HG02759 (cell line): ENCODE results near the gene BLOC1S5.
"Not testable (repeated sequence)": the region's sequence is repeated elsewhere in the genome, so short reads cannot be mapped to it uniquely, and the experiment has no call there.

Experiments used
- ATAC-seq: cut with Tn5 transposase; IDR thresholded peaks from one replicate; pipeline ENCODE4 v1.9.1; 2021; ENCODE audit warnings: mild to moderate bottlenecking, moderate library complexity; ENCODE audit not compliant: unreplicated experiment

Gene BLOC1S5

DNA sequence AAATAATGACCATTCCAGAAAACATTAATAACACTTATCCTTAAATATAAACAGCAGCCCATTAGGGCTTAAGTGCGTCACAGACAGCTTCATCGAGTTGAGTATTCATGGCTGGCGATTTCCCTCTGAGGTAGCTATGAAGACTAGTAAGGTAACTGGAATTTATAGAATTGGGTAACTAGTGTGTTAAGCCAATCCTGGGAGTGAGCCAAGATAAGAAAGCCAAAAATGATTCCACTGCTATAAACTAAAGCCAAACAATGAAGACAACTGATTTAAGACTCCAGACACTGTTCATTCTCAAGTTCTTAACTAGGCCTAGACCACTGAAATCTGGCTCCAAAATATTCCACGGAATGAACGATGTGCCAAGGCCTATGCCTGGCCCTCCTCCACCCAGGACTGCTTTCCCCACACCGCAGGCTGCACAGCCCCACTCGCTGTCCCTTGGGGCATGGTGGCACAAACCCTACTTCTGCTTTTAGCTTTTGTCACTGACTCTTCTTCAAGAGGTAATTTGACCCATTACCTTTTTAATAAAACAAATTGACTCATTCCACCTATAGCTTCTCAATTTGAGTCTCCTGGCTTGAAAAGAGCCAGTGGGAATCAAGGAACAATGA, 66.0 kb downstream of the BLOC1S5 start:
- ATAC-seq = no peak

DNA sequence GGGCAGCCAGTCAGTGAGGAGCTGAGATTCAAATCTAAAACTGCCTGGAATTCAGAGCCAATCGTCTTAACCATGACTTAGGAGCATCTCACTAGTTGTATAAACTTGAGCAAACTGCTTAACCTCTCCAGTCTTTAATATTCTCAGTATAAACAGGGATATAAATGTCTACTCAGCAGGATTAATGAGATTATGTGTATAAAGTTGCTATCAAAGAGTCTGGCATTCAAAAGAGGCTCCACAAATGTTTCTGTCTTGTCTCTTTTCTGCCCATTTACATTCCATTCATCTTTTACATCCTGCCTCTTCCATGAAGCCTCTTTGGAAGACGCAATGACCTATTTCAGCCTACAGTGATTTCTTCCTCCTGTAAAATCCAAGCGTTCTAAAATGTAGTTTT, 66.9 kb downstream of the BLOC1S5 start:
- ATAC-seq = no peak

DNA sequence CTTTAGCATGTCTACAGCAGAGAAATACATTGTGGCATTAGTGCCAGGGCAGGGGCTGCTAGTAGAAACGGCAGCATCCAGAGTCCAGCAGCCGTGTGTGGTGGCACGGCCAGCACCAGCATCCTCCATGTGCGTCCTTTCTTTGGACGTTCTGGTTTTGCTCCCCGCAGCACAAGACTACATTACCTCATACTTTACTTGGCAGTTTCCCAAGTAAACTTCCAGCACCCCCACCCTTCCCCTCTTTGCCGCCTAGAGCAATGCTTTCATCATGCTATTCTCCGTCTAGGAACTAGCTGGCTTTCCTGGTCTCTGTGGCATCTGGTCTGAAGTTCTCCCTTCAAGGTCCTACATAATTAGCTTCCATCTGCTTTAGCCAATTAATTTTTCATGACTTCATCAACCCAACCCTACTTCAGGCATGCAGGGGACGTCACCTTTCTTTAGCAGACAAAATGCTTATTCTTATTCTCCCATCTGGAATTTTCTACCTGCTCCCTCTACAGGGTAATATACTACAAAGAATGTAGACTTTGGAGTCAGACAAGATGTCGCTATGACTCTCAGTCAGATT, 67.6 kb downstream of the BLOC1S5 start:
- ATAC-seq = no peak

DNA sequence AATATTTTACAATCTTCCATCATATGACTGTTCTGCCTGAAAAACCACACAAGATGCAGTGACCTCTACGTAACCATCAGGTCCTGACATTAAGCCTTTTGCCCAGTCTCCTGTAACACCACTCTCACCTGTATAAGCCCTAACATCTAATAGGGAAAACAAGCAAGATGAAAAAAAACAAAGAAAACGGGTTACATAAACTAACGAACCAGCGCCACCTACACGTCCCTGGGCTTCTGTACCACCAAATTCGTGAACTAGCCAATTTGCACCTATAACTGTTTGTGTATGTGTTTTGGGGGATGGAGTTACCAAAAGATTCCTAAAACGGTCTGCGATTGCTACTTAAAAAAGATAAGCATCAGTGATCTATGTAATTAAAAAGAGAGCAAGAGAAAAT, 70.2 kb downstream of the BLOC1S5 start:
- ATAC-seq = no peak

DNA sequence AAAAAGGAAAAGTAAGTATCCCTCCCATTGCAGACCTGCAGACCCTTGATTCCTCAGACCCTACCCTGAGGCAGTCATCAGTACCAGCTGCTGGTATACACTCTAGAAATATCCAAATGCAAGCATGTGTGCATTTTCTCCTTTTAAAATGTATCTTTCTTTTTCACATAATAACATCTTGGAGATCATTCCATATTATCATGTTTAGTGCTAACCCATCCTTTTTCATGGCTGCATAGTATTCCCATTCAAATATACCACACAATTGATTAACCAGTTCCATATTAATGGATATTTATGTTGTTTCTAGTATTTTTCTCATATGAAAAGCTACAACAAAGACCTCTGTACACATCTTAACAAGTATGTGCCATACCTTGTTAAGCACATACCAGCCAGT, 70.8 kb downstream of the BLOC1S5 start:
- ATAC-seq = no peak

DNA sequence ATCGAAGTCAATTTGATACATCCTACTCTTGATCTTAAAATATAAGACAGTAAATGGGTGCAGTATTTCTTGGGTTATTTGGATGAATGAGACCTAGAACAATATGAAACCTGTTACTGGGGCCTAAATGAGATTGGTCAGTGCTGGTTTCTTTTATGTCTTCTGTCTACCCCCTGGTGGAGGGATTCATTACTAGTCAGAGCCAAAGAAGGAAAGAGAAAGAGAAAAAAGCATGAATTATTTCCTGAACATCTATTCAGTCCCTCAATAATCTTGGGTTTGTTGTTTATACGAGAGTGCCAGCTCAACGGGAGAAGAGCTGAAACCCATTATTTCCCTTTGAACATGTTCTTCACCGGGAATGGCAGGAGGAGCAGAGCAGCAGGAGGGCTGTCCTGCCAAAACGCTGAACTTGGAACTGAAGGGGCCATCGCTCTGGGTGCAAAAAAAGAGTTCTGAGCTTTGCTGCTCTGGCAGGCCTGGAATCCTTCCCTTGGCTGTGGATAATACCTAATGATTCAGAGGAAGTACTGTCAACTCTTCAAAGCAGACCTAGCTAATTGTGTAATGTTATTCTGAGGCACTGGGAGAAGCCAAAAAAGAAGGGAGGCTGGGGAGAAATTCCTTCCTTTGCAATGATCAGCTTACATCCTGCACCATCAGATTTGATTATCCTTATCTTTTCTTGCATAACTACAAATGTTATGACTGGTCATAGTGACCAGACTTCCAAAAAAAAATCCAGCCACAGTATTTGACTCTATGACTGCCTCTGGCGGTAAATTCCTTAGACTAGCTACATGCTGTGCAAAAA, 72.0 kb downstream of the BLOC1S5 start:
- peak; percentile 86 for ATAC-seq

DNA sequence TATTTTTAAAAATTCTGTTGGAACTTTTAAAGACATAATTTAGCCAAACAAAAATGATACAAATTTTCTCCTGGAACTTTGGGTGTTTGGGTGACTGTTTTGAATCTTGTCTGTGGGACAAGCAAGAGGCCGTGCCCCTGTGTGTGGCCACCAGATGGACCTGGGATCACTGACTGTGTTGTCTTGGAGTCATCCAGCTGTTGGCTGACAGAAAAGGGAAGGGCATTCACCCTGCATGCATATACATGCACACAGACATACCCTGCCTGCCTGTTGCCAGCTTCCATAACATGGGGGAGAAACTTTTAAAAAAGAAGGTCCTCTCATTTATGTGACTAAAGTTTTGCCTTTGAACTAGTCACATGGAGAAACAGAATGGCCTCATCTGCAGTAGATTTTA, 72.7 kb downstream of the BLOC1S5 start:
- ATAC-seq = peak; percentile 29

DNA sequence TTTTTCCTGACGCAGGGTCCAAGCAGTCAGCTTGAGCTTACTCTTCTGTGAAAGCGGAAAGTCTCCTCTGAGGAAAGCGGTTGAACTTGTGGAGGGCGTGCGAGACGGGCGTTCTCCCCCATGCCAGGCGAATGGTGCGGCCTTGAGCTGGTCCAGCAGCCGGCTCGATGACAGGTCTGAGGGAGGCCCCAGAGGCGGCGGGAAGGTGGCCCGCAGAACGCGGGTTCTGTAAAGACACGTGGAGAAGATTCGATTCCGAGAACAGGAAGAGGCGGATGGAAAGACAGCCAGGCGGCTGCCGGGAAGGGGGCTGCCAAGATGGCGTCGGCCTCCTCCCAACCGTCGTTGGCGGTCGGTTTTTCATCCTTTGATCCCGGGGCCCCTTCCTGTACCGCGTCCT, 78.0 kb downstream of the BLOC1S5 start:
- ATAC-seq = no peak

DNA sequence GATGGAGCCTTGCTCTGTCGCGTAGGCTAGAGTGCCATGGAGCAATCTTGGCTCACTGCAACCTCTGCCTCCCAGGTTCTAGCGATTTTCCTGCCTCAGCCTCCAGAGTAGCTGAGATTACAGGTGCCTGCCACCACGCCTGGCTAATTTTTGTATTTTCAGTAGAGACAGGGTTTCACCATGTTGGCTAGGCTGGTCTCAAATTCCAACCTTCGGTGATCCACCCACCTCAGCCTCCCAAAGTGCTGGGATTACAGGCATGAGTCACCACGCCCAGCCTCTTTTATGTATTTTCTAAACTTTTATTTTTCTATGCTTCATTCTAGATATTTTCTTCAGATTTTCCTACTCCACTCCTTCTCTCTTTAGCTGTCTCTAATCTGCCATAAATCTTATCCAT, 80.2 kb downstream of the BLOC1S5 start:
- ATAC-seq = not testable (repeated sequence)

DNA sequence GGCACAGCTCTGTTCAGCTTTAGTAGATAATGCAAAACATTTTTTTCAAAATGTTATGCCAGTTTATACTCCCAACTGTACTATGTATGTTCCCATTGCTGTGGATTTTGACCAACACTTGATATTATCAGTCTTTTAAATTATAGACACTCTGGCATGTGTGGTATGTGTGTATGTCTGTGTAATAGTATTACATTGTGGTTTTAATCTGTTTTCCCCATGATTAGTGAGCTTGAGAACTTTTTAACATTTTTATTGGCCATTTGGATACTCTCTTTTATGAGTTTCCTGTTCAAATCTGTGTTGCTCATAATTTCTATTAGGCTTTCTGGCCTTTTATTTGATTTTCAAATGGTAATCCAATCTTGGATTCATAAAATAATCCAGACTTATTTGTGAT, 84.4 kb downstream of the BLOC1S5 start:
- no peak for ATAC-seq

DNA sequence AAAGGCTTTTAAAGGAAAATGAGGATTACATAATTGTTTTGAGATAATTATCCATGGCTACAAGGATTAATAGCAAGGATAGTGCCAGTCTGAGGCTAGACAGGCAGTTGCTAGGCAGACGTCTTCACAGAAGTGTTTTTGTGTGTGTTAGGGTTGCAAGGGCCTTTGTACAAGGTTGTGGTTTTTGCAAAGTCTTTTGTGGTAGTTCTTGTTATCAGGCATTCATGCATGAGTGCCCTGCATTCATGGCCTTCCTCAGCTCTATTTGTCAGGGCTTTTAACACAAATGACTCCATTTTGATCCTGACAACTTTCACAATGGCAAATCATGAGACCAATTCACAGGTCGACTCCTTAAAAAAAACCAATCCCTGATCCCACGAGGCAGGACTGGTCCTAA, 85.5 kb downstream of the BLOC1S5 start:
- peak; percentile 81 for ATAC-seq

DNA sequence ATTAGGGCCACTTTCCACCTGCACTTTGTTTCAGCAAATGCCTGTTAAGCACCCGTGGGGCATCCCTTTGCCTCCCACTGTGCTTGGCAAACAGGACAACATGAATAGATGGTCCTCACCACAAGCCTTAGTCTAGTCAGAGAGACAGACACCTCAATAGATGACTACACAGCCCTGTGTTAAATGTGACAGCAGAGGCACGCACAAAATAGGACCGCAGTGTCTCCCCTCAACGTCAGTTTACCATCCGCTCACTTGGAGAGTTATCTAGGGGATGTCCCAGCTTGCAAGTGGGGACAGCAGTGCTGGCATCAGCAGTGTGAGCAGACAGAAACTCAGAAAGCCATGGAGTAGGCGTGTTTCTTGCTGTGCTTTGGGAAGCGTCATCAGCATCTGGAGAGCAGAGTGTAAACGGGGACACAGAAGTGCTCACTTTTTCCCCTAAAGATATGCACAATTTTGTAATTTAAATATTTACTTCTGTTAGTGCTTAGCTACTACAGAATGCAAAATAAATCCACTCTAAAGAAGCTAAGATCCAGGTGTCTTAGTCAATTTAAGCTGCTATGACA, 87.6 kb downstream of the BLOC1S5 start:
- no peak for ATAC-seq

DNA sequence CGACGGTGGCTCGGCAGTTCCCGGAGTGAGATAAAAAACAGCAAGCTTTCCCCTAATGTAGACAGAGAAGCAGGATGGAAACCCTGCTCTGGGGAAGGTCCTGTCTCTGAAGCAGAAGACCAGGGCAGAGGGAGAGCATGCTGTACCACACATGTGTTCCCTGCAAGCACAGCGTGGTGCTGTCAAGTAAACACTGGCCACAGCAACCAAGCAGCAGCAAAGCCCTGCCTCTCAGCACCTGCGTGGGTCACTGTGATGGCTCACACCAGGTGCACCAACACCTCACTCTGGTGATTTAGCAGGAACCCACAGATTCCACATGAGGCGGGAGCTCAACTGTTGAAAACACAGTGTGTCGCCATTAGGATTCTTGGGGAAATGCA, 88.4 kb downstream of the BLOC1S5 start:
- no peak for ATAC-seq

DNA sequence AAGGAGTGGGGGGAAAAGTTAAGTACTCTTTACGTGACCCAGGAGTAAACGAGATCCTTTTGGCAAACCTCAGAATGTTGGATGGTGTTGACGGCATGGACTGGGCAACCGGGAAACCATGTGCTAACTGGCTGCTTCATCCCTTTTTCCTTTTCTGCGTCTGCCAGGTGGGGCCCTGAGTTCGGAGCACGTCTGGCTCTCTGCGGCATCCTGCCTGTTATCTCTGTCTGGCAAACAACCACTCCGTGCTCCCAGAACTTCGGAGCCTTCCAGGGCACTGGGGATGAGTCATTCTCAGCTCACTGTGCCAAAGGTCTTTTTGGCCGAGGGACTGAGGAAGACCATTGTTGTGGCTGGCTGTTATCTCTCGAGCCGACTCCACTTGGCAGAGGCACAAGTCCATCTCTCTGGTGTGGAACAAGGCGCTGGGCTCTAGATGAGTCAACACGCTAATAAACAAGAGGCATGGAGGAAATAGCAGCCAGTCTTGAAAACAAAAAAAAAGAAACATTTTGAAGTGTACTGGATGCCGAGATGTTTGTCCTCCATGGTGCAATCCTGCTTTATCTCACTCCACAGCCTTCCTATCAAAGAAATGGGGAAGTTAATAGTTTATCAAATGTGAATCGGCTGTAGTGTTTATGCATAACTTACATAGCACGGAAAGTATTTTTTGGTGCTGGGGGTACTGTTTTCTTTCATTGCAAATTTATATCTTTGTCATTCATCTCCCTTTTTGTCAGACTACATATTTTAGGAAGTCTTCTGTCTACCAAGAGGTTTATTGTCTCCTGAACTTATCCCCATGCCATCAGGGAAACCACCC, 89.0 kb downstream of the BLOC1S5 start:
- no peak for ATAC-seq

DNA sequence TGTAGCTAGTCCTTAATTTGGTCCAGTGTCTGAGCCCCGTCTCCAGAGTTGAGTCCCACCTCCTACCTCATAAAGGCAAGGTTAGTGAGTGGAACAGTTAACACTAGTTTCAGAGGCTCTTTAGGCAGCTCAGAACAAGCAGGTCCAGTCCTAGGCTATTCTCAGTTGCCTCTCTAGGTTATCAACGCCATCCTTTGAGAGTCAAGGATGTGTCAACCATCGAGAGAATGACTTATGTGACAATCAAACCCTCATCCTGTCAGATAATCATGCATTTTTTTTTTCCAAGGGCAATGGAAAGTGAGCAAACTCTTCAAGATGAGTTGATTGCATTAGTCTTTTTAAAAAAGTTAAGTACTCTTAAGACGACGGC, 89.6 kb downstream of the BLOC1S5 start:
- no peak for ATAC-seq

DNA sequence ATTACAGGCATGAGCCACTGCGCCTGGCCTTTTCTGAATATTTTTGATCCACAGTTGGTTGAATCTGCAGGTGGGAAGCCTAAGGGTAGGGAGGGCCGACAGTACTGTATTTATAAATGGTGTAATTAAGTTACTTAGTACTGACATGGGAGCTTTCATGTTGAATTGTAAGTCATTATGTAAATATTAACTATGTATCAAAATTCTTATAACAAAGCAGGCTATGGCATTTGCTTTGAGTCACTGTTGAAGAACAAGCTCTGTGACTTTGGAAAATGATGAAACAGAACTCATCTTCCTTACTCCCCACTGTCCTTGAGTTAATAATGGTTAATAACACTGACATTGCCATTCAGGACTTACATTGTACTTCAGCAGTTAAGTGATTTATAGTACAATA, 90.6 kb downstream of the BLOC1S5 start:
- ATAC-seq = no peak

DNA sequence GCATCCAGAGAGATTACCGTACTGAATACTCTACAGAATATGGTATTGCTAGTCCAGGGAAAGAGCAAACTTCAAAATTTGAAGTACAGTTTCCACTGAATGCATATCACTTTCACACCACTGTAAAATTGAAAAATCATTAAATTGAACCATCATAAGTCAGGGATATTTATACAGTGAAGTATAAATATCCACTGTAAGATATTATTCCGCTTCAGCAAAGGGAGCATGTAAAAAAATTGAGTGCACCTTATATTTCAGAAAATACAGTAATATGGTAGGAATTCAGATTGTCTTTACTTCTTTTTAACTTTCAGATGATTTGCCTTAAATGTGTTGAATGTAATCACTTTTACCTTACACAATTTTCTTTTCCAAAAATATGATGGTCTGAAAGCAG, 92.7 kb downstream of the BLOC1S5 start:
- ATAC-seq = no peak

DNA sequence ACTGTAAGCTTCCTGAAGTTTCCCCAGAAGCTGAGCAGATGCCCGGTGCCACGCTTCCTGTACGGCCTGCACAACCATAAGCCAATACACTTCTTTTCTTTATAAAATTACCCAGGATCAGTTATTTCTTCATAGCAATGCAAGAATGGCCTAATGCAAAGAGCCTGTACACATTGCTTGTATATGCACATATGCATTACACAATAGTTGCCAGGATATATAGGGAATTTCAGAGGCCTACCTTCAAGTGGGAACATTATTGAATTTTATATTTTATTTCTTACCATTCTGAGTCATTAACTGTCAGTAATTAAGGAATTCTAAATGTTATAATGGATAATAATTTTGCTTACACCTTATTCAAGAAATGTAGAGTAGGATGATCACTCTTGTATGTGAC, 93.6 kb downstream of the BLOC1S5 start:
- ATAC-seq = no peak
